Kidney epithelial cell (primary cell): ENCODE results near the gene SMARCB1. TPM values are rescaled to one million over a fixed set of nuclear protein-coding genes. Genes with fewer than 3 reads are reported as not detected.

Experiments used
- DNase-seq: peaks from one replicate; pipeline ENCODE4 v3.0.0-alpha.2; 2010; ENCODE audit warnings: low read depth
- H3K27me3 ChIP-seq: 2 replicates; pipeline ENCODE4 v1.6.0; 2011; ENCODE audit warnings: low read length; ENCODE audit not compliant: control insufficient read depth, insufficient read depth
- H3K36me3 ChIP-seq: 2 replicates; pipeline ENCODE4 v1.5.1; 2011; ENCODE audit warnings: low read length; ENCODE audit not compliant: control insufficient read depth, insufficient read depth
- H3K4me3 ChIP-seq: 2 replicates; pipeline ENCODE4 v1.5.1; 2011; ENCODE audit warnings: low read depth, mild to moderate bottlenecking, control low read depth, low read length
- total RNA-seq: library from RNA; depleted of rRNA; stranded (reverse); fragments of >200 nt; gene quantifications from 2 replicates; pipeline ENCODE4 v1.2.3, GENCODE V29; 2015
- TF ChIP-seq, protein P1 (sequence below): IDR thresholded peaks from 2 replicates; pipeline ENCODE4 v1.5.1; 2011; ENCODE audit warnings: mild to moderate bottlenecking, moderate library complexity, low read length, control low read depth, inconsistent platforms; ENCODE audit not compliant: insufficient read depth, poor library complexity, severe bottlenecking

SMARCB1 gene
- total RNA-seq, 1 donor from 2014 or later: 168 TPM

DNA sequence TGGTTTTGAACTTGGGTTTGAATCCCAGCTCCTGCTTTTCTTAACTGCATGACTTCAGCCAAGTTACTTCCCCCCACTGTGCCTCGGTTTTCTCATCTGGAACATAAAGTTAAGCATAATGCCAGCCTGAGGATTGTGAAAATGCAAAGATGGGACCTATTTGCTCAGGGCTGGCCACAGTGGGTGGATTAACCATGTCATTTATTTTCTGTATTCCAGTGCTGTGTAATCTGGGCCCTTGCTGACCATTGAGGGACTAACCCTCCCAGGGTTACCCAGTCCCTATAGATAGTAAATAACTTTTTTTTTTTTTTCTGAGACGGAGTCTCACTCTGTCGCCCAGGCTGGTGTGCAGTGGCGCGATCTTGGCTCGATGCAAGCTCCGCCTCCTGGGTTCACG lies 31.1 kb upstream of the SMARCB1 start:
- TF ChIP-seq, protein P1, sequence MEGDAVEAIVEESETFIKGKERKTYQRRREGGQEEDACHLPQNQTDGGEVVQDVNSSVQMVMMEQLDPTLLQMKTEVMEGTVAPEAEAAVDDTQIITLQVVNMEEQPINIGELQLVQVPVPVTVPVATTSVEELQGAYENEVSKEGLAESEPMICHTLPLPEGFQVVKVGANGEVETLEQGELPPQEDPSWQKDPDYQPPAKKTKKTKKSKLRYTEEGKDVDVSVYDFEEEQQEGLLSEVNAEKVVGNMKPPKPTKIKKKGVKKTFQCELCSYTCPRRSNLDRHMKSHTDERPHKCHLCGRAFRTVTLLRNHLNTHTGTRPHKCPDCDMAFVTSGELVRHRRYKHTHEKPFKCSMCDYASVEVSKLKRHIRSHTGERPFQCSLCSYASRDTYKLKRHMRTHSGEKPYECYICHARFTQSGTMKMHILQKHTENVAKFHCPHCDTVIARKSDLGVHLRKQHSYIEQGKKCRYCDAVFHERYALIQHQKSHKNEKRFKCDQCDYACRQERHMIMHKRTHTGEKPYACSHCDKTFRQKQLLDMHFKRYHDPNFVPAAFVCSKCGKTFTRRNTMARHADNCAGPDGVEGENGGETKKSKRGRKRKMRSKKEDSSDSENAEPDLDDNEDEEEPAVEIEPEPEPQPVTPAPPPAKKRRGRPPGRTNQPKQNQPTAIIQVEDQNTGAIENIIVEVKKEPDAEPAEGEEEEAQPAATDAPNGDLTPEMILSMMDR: no peak
- no peaks in the 10 kb centered on the region for H3K27me3 ChIP-seq
- DNase-seq: no peak
- H3K36me3 ChIP-seq: no peaks in the 10 kb centered on the region
- H3K4me3 ChIP-seq: no peak overlapping the region

DNA sequence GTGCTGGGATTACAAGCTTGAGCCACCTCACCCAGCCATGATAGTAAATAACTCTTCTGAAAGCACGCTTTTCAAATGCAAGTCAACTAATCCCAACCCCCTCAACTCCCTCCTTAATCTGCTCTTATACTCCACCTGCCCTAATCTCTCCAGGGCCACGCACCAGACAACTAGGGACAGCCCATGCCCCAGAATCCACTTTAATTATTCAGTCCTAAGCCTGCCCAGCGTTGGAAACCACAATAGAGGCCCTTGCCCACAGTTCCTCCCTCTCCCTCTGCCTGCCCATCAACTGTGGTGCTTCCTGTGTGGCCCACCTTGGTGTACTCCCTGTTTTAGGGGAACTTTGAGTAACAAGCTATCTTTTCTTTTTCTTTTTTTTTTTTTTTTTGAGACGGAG lies 29.9 kb upstream of the SMARCB1 start:
- no peaks in the 10 kb centered on the region for H3K36me3 ChIP-seq
- TF ChIP-seq, protein P1: no peak

DNA sequence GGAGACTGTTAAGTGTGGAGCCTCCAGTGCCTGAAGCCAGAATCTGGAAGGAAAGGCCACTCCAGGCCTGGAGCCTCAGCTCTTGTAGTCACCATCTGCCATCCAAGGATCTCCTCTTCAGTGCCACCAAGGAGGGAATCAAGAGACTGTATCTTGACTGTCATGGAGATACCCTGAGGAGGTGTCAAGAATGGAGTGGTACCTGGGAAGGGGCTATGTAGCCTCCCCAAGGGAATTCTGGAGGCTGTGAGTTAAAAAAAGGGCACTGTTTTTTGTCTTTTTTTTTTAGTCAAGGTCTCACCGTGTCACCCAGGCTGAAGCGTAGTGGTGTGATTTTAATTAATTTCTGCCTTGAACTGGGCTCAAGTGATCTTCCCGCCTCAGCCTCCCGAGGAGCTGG lies 27.2 kb upstream of the SMARCB1 start:
- Histone ChIP-seq H3K36me3 (peaks cover 1% of the 10 kb centered on the region), H3K4me3 (no peak overlapping the region), H3K27me3 (no peaks in the 10 kb centered on the region)
- no peak for DNase-seq
- TF ChIP-seq, protein P1: no peak

More for the DNA sequence above, 29.9 kb upstream of the SMARCB1 start:
- Histone ChIP-seq H3K4me3 (no peak overlapping the region), H3K27me3 (no peaks in the 10 kb centered on the region)
- DNase-seq: no peak

DNA sequence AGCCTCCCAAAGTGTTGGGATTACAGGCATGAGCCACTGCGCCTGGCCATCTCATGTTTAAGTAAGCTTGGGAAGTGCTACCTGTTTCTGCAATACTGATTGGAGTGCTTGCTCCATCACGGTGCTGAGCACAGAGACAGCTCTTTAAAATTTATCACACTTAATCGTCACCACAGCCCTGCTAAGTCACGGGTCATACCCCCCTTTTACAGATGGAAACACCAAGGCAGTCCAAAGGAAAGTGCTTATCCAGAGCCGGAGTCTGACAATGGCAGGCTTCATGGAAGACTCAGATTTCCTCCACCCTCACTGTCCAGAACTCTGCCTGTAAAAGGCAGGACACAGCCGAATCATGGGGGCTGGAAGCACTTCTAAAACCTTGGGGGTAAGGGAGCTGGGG lies 26.7 kb upstream of the SMARCB1 start:
- H3K4me3 ChIP-seq: no peak overlapping the region
- DNase-seq: no peak
- peaks cover 1% of the 10 kb centered on the region for H3K36me3 ChIP-seq
- no peaks in the 10 kb centered on the region for H3K27me3 ChIP-seq
- TF ChIP-seq, protein P1: no peak

DNA sequence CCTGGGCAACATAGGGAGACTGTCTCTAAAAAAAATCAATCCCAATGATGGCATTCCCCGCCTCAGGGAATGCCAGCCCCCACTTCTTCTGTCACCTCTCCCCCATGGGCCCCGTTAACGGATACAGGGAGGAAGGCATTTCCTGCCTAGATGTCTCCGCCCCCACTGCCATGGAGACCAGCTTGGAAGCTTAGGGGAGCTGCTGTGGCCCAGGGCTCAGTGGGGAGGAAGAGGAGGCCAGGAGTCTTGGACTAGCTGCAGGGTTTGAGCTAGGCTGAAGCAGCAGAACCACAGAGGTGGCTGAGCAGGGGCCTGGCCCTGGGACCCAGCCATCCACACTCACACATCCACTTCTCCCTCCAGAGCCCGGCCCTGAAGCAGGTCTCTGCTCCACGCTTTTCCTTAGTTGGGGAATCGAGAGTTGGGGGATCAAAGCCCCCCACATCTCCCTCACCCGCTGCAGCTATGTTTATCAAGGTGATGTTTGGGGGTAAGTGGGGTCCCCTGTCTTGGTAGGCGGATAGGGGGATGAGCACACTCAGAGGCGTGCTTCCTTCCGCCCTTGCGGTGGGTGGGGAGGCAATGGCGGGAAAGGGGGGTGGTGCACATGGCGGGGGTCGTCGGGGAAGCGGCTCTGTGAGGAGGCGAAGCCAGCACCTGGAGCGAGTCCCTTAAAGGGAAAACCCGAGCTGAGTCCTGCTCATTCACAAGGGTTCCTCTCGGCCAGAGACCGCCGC lies 23.8 kb upstream of the SMARCB1 start, which contains the start of gene C22orf15:
C22orf15 (plus strand) TSS at position 149 of the 737 bp plus-strand sequence; CDS start at position 466, 317 bp downstream.
- Histone ChIP-seq H3K36me3 (peaks cover 1% of the 10 kb centered on the region), H3K27me3 (no peaks in the 10 kb centered on the region), H3K4me3 (no peak within 1 kb of the TSS)
- no peak for DNase-seq
- TF ChIP-seq, protein P1: no peak

DNA sequence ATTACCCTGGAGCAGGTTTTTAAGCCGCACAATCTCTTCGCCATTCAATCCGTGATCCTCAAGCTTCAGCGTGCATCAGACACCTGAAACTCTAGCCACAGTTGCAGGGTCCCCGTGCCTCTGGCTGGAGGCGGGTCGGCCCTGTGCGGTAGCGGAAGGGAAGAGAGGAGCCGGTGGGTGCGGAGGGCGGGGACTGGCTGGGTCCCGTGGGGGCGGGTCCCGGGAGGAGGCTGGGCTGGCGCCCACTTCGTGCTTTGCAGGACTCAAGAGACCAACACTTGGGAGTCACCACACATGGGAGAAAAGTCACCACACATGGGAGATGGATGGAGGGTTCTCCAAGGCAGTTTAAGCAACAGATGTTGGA lies 23.2 kb upstream of the SMARCB1 start:
- TF ChIP-seq, protein P1: no peak
- Histone ChIP-seq H3K27me3 (no peaks in the 10 kb centered on the region), H3K36me3 (peaks cover 1% of the 10 kb centered on the region), H3K4me3 (no peak overlapping the region)
- DNase-seq: no peak
